ENCODE data around the gene RASSF8.
A peak's percentile ranks its signal among the peaks of the same experiment; 100 is the strongest.

RASSF8 gene

GRCh38 chr12:25958428-25959070, at the start of gene RASSF8:
Gene RASSF8 (plus strand): TSS chr12:25958682. CDS start chr12:26055344, 96,662 bp downstream.
- Mint-ChIP-seq H3K27ac (no peak within 1 kb of the TSS), H3K4me3 (peak within 1 kb of the TSS; percentile 79), H3K27me3 (ENCODE audit: low read depth) (peaks cover 70% of the 10 kb centered on the region), H3K36me3 (ENCODE audit: low read depth) (no peaks in the 10 kb centered on the region), H3K4me1 (ENCODE audit: low read depth) (peaks cover 9% of the 10 kb centered on the region), H3K9me3 (no peaks in the 10 kb centered on the region)
- peak; percentile 20 for DNase-seq (ENCODE audit: low spot score)

GRCh38 chr12:25914551-25914950, 43.9 kb upstream of the RASSF8 start:
- H3K4me3 Mint-ChIP-seq, result no peak overlapping the region
- no peak overlapping the region for H3K27ac Mint-ChIP-seq
- no peaks in the 10 kb centered on the region for H3K27me3 Mint-ChIP-seq (ENCODE audit: low read depth)
- no peak for DNase-seq (ENCODE audit: low spot score)
- no peaks in the 10 kb centered on the region for H3K36me3 Mint-ChIP-seq (ENCODE audit: low read depth)
- no peaks in the 10 kb centered on the region for H3K4me1 Mint-ChIP-seq (ENCODE audit: low read depth)
- no peaks in the 10 kb centered on the region for H3K9me3 Mint-ChIP-seq

GRCh38 chr12:25924491-25925001, 33.9 kb upstream of the RASSF8 start:
- Mint-ChIP-seq H3K36me3 (ENCODE audit: low read depth) (no peaks in the 10 kb centered on the region), H3K27me3 (ENCODE audit: low read depth) (peaks cover 2% of the 10 kb centered on the region), H3K4me3 (no peak overlapping the region), H3K4me1 (ENCODE audit: low read depth) (no peaks in the 10 kb centered on the region), H3K27ac (no peak overlapping the region), H3K9me3 (no peaks in the 10 kb centered on the region)
- no peak for DNase-seq (ENCODE audit: low spot score)

GRCh38 chr12:25925064-25925463, 33.4 kb upstream of the RASSF8 start:
- no peaks in the 10 kb centered on the region for H3K36me3 Mint-ChIP-seq (ENCODE audit: low read depth)
- H3K27ac Mint-ChIP-seq, result no peak overlapping the region
- peaks cover 2% of the 10 kb centered on the region for H3K27me3 Mint-ChIP-seq (ENCODE audit: low read depth)
- no peaks in the 10 kb centered on the region for H3K4me1 Mint-ChIP-seq (ENCODE audit: low read depth)
- H3K4me3 Mint-ChIP-seq, result no peak overlapping the region
- no peak for DNase-seq (ENCODE audit: low spot score)
- no peaks in the 10 kb centered on the region for H3K9me3 Mint-ChIP-seq

GRCh38 chr12:25926536-25926935, 31.9 kb upstream of the RASSF8 start:
- Mint-ChIP-seq H3K4me3 (no peak overlapping the region), H3K4me1 (ENCODE audit: low read depth) (no peaks in the 10 kb centered on the region), H3K9me3 (no peaks in the 10 kb centered on the region), H3K27ac (no peak overlapping the region), H3K36me3 (ENCODE audit: low read depth) (no peaks in the 10 kb centered on the region), H3K27me3 (ENCODE audit: low read depth) (peaks cover 2% of the 10 kb centered on the region)
- no peak for DNase-seq (ENCODE audit: low spot score)

GRCh38 chr12:25929142-25929541, 29.3 kb upstream of the RASSF8 start:
- Mint-ChIP-seq H3K27me3 (ENCODE audit: low read depth) (peaks cover 4% of the 10 kb centered on the region), H3K27ac (no peak overlapping the region), H3K9me3 (no peaks in the 10 kb centered on the region), H3K36me3 (ENCODE audit: low read depth) (no peaks in the 10 kb centered on the region), H3K4me1 (ENCODE audit: low read depth) (no peaks in the 10 kb centered on the region), H3K4me3 (no peak overlapping the region)
- no peak for DNase-seq (ENCODE audit: low spot score)

GRCh38 chr12:25932971-25933370, 25.5 kb upstream of the RASSF8 start:
- Mint-ChIP-seq H3K4me3 (no peak overlapping the region), H3K27me3 (ENCODE audit: low read depth) (peaks cover 2% of the 10 kb centered on the region), H3K27ac (no peak overlapping the region), H3K36me3 (ENCODE audit: low read depth) (no peaks in the 10 kb centered on the region), H3K9me3 (no peaks in the 10 kb centered on the region), H3K4me1 (ENCODE audit: low read depth) (no peaks in the 10 kb centered on the region)
- no peak for DNase-seq (ENCODE audit: low spot score)

GRCh38 chr12:25934456-25934855, 24.0 kb upstream of the RASSF8 start:
- H3K36me3 Mint-ChIP-seq (ENCODE audit: low read depth), result no peaks in the 10 kb centered on the region
- peaks cover 2% of the 10 kb centered on the region for H3K27me3 Mint-ChIP-seq (ENCODE audit: low read depth)
- DNase-seq (ENCODE audit: low spot score), result no peak
- H3K4me3 Mint-ChIP-seq, result no peak overlapping the region
- H3K4me1 Mint-ChIP-seq (ENCODE audit: low read depth), result no peaks in the 10 kb centered on the region
- H3K9me3 Mint-ChIP-seq, result no peaks in the 10 kb centered on the region
- H3K27ac Mint-ChIP-seq, result no peak overlapping the region

- Mint-ChIP-seq H3K36me3 (ENCODE audit: low read depth) (no peaks in the 10 kb centered on the region), H3K4me1 (ENCODE audit: low read depth) (no peaks in the 10 kb centered on the region), H3K27me3 (ENCODE audit: low read depth) (peaks cover 2% of the 10 kb centered on the region), H3K9me3 (no peaks in the 10 kb centered on the region), H3K27ac (no peak overlapping the region), H3K4me3 (no peak overlapping the region)
- DNase-seq (ENCODE audit: low spot score), result no peak
These were observed 22.9 kb upstream of the RASSF8 start for GRCh38 chr12:25935355-25936144.

GRCh38 chr12:25937096-25937495, 21.4 kb upstream of the RASSF8 start:
- H3K27me3 Mint-ChIP-seq (ENCODE audit: low read depth), result peaks cover 2% of the 10 kb centered on the region
- no peak overlapping the region for H3K27ac Mint-ChIP-seq
- no peaks in the 10 kb centered on the region for H3K4me1 Mint-ChIP-seq (ENCODE audit: low read depth)
- H3K9me3 Mint-ChIP-seq, result no peaks in the 10 kb centered on the region
- no peak overlapping the region for H3K4me3 Mint-ChIP-seq
- DNase-seq (ENCODE audit: low spot score), result no peak
- no peaks in the 10 kb centered on the region for H3K36me3 Mint-ChIP-seq (ENCODE audit: low read depth)

- Mint-ChIP-seq H3K9me3 (no peaks in the 10 kb centered on the region), H3K4me1 (ENCODE audit: low read depth) (no peaks in the 10 kb centered on the region), H3K4me3 (no peak overlapping the region), H3K27me3 (ENCODE audit: low read depth) (peaks cover 5% of the 10 kb centered on the region), H3K36me3 (ENCODE audit: low read depth) (no peaks in the 10 kb centered on the region), H3K27ac (no peak overlapping the region)
- DNase-seq (ENCODE audit: low spot score), result no peak
These were observed 19.9 kb upstream of the RASSF8 start for GRCh38 chr12:25938581-25938980.

GRCh38 chr12:25939606-25940005, 18.9 kb upstream of the RASSF8 start:
- Mint-ChIP-seq H3K27me3 (ENCODE audit: low read depth) (peaks cover 5% of the 10 kb centered on the region), H3K36me3 (ENCODE audit: low read depth) (no peaks in the 10 kb centered on the region), H3K4me1 (ENCODE audit: low read depth) (no peaks in the 10 kb centered on the region), H3K4me3 (no peak overlapping the region), H3K27ac (no peak overlapping the region), H3K9me3 (no peaks in the 10 kb centered on the region)
- no peak for DNase-seq (ENCODE audit: low spot score)

GRCh38 chr12:25940886-25941285, 17.6 kb upstream of the RASSF8 start:
- Mint-ChIP-seq H3K9me3 (no peaks in the 10 kb centered on the region), H3K4me1 (ENCODE audit: low read depth) (no peaks in the 10 kb centered on the region), H3K4me3 (no peak overlapping the region), H3K27me3 (ENCODE audit: low read depth) (peaks cover 5% of the 10 kb centered on the region), H3K36me3 (ENCODE audit: low read depth) (no peaks in the 10 kb centered on the region), H3K27ac (no peak overlapping the region)
- no peak for DNase-seq (ENCODE audit: low spot score)

- Mint-ChIP-seq H3K27ac (no peak overlapping the region), H3K9me3 (no peaks in the 10 kb centered on the region), H3K4me3 (no peak overlapping the region), H3K36me3 (ENCODE audit: low read depth) (no peaks in the 10 kb centered on the region), H3K4me1 (ENCODE audit: low read depth) (no peaks in the 10 kb centered on the region), H3K27me3 (ENCODE audit: low read depth) (peaks cover 9% of the 10 kb centered on the region)
- no peak for DNase-seq (ENCODE audit: low spot score)
These were observed 15.8 kb upstream of the RASSF8 start for GRCh38 chr12:25942709-25943108.
